Breast epithelium (tissue), 4 donors: ENCODE results near the gene ZNF576. TPM values are rescaled to one million over a fixed set of nuclear protein-coding genes. Genes with fewer than 3 reads are reported as not detected.

Source experiments
- DNase-seq, 2 donors: peaks; one replicate each; pipeline ENCODE4 v3.0.0-alpha.2; 2019; ENCODE audit warnings: low spot score in 2 of 2
- H3K27ac ChIP-seq, 2 donors: fragments of 200-600 bp; sonication (generic) in 1 of 2; one replicate each; pipeline ENCODE4 v1.5.1; 2016 to 2019; ENCODE audit warnings: mild to moderate bottlenecking in 1 of 2
- H3K27me3 ChIP-seq, 2 donors: fragments of 200-600 bp; sonication (generic) in 1 of 2; one replicate each; pipeline versions ENCODE4 v1.5.1 to v1.6.0; 2017 to 2019; ENCODE audit warnings: control low read depth in 1 of 2, mild to moderate bottlenecking in 1 of 2
- H3K36me3 ChIP-seq: fragments of 200-600 bp; one replicate; pipeline ENCODE4 v1.5.1; 2019
- H3K4me1 ChIP-seq, 2 donors: fragments of 200-600 bp; sonication (generic); one replicate each; pipeline ENCODE4 v1.5.1; 2016 to 2019; ENCODE audit warnings: control low read depth in 1 of 2
- H3K4me3 ChIP-seq, 3 donors: fragments of 200-600 bp; sonication (generic); 1 replicate in 2 of 3; 2 replicates in 1 of 3; pipeline ENCODE4 v1.5.1; 2016 to 2019; ENCODE audit warnings: mild to moderate bottlenecking in 3 of 3, moderate library complexity in 2 of 3
- H3K9me3 ChIP-seq, 2 donors: fragments of 200-600 bp; sonication (generic) in 1 of 2; one replicate each; pipeline ENCODE4 v1.5.1; 2016 to 2019; ENCODE audit warnings: control low read depth in 1 of 2
- CTCF ChIP-seq, 3 donors: fragments of 450-650 bp; IDR thresholded peaks; one replicate each; pipeline ENCODE4 v1.5.1; 2016 to 2017; ENCODE audit warnings: antibody characterized with exemption in 3 of 3, mild to moderate bottlenecking in 3 of 3, moderate library complexity in 3 of 3
- POLR2A ChIP-seq: fragments of 450-650 bp; IDR thresholded peaks from one replicate; pipeline ENCODE4 v1.6.1; 2016; ENCODE audit warnings: antibody characterized with exemption, mild to moderate bottlenecking, moderate library complexity
- POLR2AphosphoS5 ChIP-seq, 3 donors: sonication (generic); formaldehyde crosslinking; IDR thresholded peaks; one replicate each; pipeline ENCODE4 v1.6.1; 2017; ENCODE audit warnings: antibody characterized with exemption in 3 of 3
- intact Hi-C: fragments of 100-400 bp; cut with DNase I; formaldehyde crosslinking; loops from one replicate; pipeline ENCODE4 v1.15.1; 2023; ENCODE audit warnings: low total_unique reads
- total RNA-seq, 3 donors: library from RNA; depleted of rRNA; stranded (reverse); fragments of >200 nt; gene quantifications; one replicate each; pipeline ENCODE4 v1.1.0, GENCODE V29; 2016

ZNF576 gene
- total RNA-seq, 3 donors from 2014 or later: 14.2 to 18.0 (median 14.8) TPM

GRCh38 chr19:43569657-43570056 lies 26.7 kb upstream of the ZNF576 start:
- no peak for DNase-seq
- H3K27me3 ChIP-seq: no peaks in the 10 kb centered on the region
- intact Hi-C loops: no loop called here
- no peaks in the 10 kb centered on the region for H3K36me3 ChIP-seq
- no peak for TF ChIP-seq POLR2A
- H3K4me3 ChIP-seq: no peak overlapping the region
- H3K9me3 ChIP-seq: no peaks in the 10 kb centered on the region
- no peak overlapping the region for H3K27ac ChIP-seq
- peaks cover 0 to 4% of the 10 kb centered on the region in 2 donors for H3K4me1 ChIP-seq

- no peak for DNase-seq
- intact Hi-C loops: no loop called here
These were observed 26.1 kb upstream of the ZNF576 start for GRCh38 chr19:43570174-43570791.

GRCh38 chr19:43572171-43572588 lies 24.2 kb upstream of the ZNF576 start:
- Histone ChIP-seq H3K4me3 (no peak overlapping the region), H3K4me1 (peaks cover 0 to 7% of the 10 kb centered on the region in 2 donors), H3K27me3 (no peaks in the 10 kb centered on the region), H3K9me3 (no peaks in the 10 kb centered on the region), H3K27ac (no peak overlapping the region), H3K36me3 (no peaks in the 10 kb centered on the region)
- TF ChIP-seq CTCF (IDR thresholded peaks at IDR 0.05): no peak
- no peak for DNase-seq
- intact Hi-C loops: no loop called here

More at GRCh38 chr19:43570174-43570791, 26.1 kb upstream of the ZNF576 start:
- no peaks in the 10 kb centered on the region for H3K36me3 ChIP-seq
- H3K4me3 ChIP-seq: no peak overlapping the region
- no peak overlapping the region for H3K27ac ChIP-seq
- peaks cover 0 to 7% of the 10 kb centered on the region in 2 donors for H3K4me1 ChIP-seq
- H3K27me3 ChIP-seq: no peaks in the 10 kb centered on the region
- TF ChIP-seq CTCF (IDR thresholded peaks at IDR 0.05) (no peak), POLR2AphosphoS5 (IDR thresholded peaks at IDR 0.05) (no peak), POLR2A (no peak)
- no peaks in the 10 kb centered on the region for H3K9me3 ChIP-seq

- intact Hi-C loops: no loop called here
- H3K4me3 ChIP-seq: peak overlapping the region; percentile 69 to 87 (median 69)
These were observed 21.8 kb upstream of the ZNF576 start for GRCh38 chr19:43574424-43575155.

More at GRCh38 chr19:43574424-43575155, 21.8 kb upstream of the ZNF576 start:
- H3K36me3 ChIP-seq: no peaks in the 10 kb centered on the region
- TF ChIP-seq POLR2A (no peak), POLR2AphosphoS5 (IDR thresholded peaks at IDR 0.05) (no peak), CTCF (IDR thresholded peaks at IDR 0.05) (no peak)
- H3K9me3 ChIP-seq: no peaks in the 10 kb centered on the region
- no peak for DNase-seq
- H3K27ac ChIP-seq: peak overlapping the region; percentile 70 to 91
- H3K27me3 ChIP-seq: no peaks in the 10 kb centered on the region
- H3K4me1 ChIP-seq: peaks cover 0 to 7% of the 10 kb centered on the region in 2 donors
